ENCODE results near the gene ANO6.
"Not testable (repeated sequence)": the region's sequence is repeated elsewhere in the genome, so short reads cannot be mapped to it uniquely, and the experiment has no call there.

The ANO6 gene

DNA sequence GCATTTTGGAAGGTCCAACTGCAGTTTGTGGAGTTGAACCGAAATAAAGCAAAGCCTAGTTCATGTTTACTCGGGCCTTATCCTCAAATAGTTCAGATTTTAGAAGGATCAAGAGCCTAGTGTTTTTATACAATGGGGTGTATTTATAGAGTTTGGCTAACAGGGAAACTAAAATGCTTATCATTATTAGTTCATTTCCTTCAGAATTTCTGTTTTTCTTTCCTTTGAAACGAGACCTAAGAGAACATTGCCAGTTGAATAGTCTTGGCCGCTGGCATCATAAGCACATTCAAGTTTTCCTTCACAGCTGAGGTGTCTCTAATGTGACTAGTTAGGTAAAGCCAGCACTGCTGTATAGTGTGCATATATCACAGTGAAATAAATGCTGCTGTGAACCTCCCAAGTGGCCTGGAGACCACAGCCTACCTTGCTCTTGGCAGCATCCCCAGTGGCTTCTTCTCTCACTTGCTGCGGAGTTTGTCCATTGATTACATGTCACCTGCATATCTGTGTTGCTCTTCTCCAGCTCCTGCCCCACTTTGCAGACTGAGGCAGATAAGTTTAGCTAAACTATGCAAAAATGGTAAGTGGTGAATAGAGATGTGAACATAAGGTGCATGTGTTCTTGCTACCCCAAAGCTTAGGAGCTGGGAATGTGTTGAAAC lies 88.8 kb downstream of the ANO6 start:
- in situ Hi-C loops (cut with MboI; ENCODE audit: low sequenced_read_pairs), result no loop called here

- in situ Hi-C loops (cut with MboI; ENCODE audit: low sequenced_read_pairs), result no loop called here
Measured at GRCh38 chr12:45305907-45306306, 90.0 kb downstream of the ANO6 start.

GRCh38 chr12:45309836-45310626 lies 94.1 kb downstream of the ANO6 start:
- in situ Hi-C loops (cut with MboI; ENCODE audit: low sequenced_read_pairs), result no loop called here

- in situ Hi-C loops (cut with MboI; ENCODE audit: low sequenced_read_pairs), result no loop called here
Measured at GRCh38 chr12:45310627-45310968, 94.7 kb downstream of the ANO6 start.

DNA sequence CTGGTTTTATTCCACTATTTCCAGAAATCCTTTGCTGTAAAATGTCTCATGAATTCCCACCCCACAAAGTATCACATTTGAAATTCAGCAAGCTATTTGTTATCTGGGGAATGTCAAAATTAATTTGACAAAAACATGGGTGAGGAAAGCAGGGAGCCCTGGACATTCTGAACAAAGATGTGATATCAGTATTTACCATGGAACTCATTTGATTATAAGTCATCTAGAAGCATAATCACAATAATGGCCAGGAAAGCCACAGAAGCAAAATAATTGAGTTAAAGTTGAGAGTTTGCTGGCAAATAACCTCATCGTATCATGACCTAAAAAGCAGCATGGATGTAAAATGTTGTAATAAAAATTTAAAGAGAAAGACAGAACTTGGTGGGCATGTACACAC lies 96.1 kb downstream of the ANO6 start:
- in situ Hi-C loops (cut with MboI; ENCODE audit: low sequenced_read_pairs), result no loop called here

- in situ Hi-C loops (cut with MboI; ENCODE audit: low sequenced_read_pairs), result no loop called here
Measured at GRCh38 chr12:45314770-45315169, 98.9 kb downstream of the ANO6 start.

DNA sequence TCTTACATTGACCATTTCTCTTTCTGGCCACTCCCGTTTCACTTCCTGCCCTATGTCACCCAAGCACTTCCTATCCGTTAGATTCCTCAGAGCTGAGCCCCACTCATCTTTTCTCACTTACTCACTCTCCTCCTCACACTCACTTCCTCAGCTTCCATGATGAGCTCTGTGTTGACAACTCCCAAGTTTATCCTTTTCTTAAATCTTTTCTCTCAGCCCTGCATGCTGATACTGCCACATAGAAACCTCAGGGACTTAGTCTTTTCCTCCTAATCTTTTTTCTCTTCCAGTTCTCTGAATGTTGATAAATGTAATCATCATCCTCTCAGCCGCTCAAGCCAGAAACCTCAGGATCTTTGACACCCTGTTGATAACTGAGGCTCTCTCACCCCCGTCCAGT lies 99.6 kb downstream of the ANO6 start:
- in situ Hi-C loops (cut with MboI; ENCODE audit: low sequenced_read_pairs), result no loop called here

- in situ Hi-C loops (cut with MboI; ENCODE audit: low sequenced_read_pairs), result not testable (repeated sequence)
Measured at GRCh38 chr12:45317261-45317660, 101.4 kb downstream of the ANO6 start.

GRCh38 chr12:45322810-45323209 lies 106.9 kb downstream of the ANO6 start:
- in situ Hi-C loops (cut with MboI; ENCODE audit: low sequenced_read_pairs), result no loop called here

DNA sequence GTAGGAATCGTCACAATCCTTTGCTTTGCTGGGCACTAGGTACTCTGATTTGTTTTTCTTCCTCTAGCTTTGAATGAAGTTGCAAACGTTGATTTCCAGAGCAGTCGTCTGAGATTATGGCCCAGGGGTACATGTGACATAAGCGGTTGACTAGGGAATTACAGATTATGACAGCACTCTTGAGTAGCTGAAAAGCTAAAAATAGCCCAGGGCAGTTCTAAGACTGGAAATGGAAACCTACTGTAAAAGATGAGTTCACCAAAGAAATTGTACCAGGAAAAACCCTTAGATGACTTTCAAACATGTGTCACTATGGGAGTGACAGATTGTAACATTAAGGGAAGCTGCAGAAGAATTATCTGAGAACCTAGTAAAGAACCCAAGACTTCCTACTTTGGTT lies 108.5 kb downstream of the ANO6 start:
- in situ Hi-C loops (cut with MboI; ENCODE audit: low sequenced_read_pairs), result no loop called here

DNA sequence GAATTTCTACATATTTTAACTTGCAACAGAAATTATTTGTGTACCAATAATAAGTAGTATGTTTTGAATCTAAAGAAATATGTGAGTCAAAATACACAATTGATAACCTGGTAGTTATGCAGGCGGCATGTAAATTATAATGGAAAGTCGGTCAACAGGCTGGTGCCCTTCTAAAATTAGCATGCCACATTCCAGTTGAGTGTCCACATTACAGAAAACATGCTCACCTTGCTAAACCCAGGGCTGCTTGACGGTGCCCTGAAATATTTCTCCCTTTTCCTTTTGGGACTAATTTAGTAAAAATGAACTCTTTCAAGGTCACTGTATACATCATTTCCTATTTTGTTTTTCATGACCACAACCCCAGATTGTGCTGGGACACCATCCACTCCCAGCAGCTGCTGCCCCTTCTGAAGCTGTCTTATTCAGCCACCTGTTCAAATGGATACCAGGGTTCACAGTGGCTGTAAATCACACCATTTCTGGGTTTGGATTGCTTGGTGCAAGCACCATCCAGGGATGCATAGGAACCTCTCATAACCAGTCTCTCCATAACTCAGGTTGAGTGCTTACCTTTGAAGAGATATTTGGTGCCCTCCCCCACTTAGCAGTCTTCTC lies 110.6 kb downstream of the ANO6 start:
- in situ Hi-C loops (cut with MboI; ENCODE audit: low sequenced_read_pairs), result no loop called here

DNA sequence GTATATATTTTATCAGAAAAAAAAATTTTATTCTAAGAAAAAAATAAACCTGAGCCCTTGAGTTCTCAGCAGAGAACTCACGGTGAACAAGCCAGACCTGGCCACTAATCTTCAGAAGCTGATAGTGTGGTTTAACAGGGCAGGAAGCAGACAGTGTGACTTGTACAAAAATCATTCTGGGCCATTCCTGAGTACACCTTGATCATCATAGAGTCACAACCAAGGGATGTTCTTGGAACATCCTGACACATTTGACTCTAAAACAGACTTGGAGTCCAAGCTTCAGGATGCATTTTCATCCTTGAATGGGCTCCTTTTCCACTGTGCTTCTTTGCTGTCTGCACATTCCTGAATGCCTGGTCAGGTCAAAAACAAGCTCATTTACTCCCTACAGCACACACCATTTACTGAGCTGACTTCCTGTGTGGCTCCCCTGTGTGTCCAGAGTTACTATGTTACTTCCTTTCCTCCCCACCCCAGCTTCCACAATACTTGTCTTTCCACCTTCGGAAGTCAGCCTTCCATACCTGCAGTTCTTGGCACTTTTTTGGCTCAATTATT lies 112.0 kb downstream of the ANO6 start:
- in situ Hi-C loops (cut with MboI; ENCODE audit: low sequenced_read_pairs), result no loop called here

- in situ Hi-C loops (cut with MboI; ENCODE audit: low sequenced_read_pairs), result no loop called here
Measured at GRCh38 chr12:45329238-45329637, 113.3 kb downstream of the ANO6 start.

GRCh38 chr12:45329702-45330101 lies 113.8 kb downstream of the ANO6 start:
- in situ Hi-C loops (cut with MboI; ENCODE audit: low sequenced_read_pairs), result no loop called here

DNA sequence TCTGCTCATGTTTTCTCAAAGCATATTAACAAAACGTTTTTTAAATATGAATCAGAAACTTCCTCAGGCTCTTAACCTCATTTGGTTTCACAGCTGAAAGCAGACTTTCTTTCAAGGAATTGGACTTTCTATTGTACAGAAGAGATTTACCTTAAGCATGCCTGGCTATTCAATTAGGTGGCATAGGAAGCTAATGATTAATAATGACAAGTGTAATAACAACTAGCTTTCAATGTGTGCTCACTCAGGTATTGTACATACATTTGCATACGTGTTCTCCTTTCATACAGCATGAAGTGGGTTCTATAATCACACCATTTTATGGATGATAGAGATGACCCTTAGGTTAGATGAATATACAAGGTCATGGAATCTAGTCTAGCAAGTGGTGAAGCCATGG lies 115.7 kb downstream of the ANO6 start:
- in situ Hi-C loops (cut with MboI; ENCODE audit: low sequenced_read_pairs), result no loop called here

DNA sequence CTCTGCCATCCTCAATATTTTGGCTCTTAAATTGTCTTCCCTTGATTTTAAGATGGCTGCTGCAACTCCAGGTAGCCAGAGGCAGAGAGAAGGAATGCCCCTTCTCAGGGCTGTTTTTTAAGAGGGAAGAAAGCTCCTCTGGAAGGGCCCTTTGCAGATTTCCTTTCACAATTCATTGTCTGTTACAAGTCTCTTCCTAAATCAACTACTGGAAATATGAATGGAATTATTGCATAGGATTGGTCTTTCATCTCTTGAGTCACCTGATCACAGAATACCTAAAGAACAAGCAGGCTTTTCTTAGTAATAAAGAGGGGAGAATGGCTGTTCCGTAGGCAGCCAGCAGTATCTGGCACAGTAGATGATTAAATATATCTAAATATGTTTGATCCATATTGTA lies 118.5 kb downstream of the ANO6 start:
- in situ Hi-C loops (cut with MboI; ENCODE audit: low sequenced_read_pairs), result no loop called here

- in situ Hi-C loops (cut with MboI; ENCODE audit: low sequenced_read_pairs), result no loop called here
Measured at GRCh38 chr12:45336331-45336730, 120.4 kb downstream of the ANO6 start.

DNA sequence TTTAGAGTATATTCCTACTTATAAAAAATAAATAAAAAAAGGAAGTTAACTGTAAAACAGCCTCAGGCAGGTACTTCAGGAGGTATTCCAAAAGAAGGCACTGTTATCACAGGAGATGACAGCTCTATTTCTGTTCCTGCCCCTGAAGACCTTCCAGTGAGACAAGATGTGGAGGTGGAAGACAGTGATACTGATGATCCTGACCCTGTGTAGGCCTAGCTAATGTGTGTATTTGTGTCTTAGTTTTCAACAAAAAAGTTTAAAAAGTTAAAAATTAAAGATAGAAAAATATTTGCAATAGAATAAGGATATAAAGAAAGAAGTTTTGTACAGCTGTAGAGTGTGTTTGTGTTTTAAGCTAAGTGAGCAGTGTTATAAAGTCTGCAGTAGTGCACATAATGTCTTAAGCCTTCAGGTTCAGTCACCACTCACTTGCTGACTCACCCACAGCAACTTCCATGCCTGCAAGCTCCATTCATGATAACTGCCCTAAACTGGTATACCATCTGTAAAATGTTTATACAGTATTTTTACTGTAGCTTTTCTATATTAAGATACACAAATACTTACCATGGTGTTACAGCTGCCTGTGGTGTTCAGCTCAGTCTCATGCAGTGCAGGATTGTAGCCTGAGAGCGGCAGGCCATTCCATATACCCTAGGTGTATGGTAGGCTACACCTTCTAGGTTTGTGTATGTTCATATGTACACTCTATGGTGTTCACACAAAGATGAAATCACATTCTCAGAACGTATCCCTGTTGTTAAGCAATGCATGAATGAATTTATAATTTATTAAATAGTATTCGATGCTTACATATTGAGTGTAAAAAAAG lies 121.1 kb downstream of the ANO6 start:
- in situ Hi-C loops (cut with MboI; ENCODE audit: low sequenced_read_pairs), result no loop called here

DNA sequence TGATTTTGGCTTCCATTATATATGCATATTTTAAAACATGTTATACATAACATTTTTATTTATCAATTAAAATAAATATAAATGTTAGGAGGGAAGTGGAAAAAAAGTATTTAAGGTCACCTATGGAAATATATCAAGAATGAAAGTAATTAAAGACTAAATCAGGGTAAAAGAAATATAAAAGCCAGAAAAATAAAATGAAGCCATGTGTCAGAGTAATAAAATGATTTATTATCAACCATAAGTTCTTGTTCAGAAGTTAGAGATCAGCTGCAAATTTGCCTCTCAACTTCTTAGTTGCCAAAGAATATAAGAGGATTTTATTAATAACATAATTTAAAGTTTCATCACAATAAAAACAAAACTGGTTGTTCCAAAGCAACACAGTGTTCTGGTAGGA lies 121.9 kb downstream of the ANO6 start:
- in situ Hi-C loops (cut with MboI; ENCODE audit: low sequenced_read_pairs), result no loop called here

- in situ Hi-C loops (cut with MboI; ENCODE audit: low sequenced_read_pairs), result no loop called here
Measured at GRCh38 chr12:45338272-45338671, 122.4 kb downstream of the ANO6 start.

GRCh38 chr12:45339035-45339434 lies 123.1 kb downstream of the ANO6 start:
- in situ Hi-C loops (cut with MboI; ENCODE audit: low sequenced_read_pairs), result no loop called here
